ENCODE measurements around the gene MCTS1. TPM values are rescaled to one million over a fixed set of nuclear protein-coding genes. Genes with fewer than 3 reads are reported as not detected.

The MCTS1 gene
- total RNA-seq, 1 experiment from 2014 or later: 27.7 TPM

DNA sequence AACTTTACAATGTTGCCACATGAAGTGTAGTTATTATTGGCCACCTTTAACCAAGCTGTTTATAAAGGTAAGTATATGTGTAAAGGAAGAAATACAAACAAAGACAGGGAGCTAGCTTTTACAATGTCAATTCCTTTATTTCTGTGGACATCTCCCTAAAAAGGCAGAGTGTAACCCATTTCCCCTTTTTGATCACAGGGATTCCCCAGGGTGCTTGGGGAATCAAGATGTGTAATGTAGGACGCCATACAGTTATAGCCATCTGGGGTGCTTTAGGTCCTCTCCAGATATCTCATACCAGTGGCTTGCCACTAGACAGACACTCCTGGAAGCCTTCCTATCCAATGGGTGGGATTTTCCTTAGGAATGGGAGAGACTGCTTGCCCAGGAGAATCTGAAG lies 39.0 kb upstream of the MCTS1 start:
- H2BK5ac ChIP-seq (ENCODE audit: insufficient read length, low read length): no peak overlapping the region

More for the DNA sequence above, 39.0 kb upstream of the MCTS1 start:
- no peak overlapping the region for H3K27ac Mint-ChIP-seq
- H3K36me3 Mint-ChIP-seq (ENCODE audit: insufficient read depth in 1 of 3, low read depth in 3 of 3): peaks cover 0 to 3% (median 0%) of the 10 kb centered on the region in 3 experiments; a peak in 4 of 7 replicates
- Histone ChIP-seq H3T11ph (ENCODE audit: low read length) (no peak overlapping the region), H3K9me3 (ENCODE audit: control insufficient read depth, low read depth, low read length) (peaks cover 12% of the 10 kb centered on the region), H3K27me3 (ENCODE audit: insufficient read depth, low read length) (no peaks in the 10 kb centered on the region), H3K4me2 (ENCODE audit: insufficient read depth, insufficient read length, low read length) (no peak overlapping the region), H2BK15ac (ENCODE audit: low read depth, low read length) (no peak overlapping the region), H2BK120ac (ENCODE audit: low read depth, low read length, poor library complexity, severe bottlenecking) (no peak overlapping the region), H4K5ac (ENCODE audit: insufficient read length, low read depth, low read length) (no peak overlapping the region), H3K27ac (ENCODE audit: insufficient read length, low read depth, low read length) (no peak overlapping the region), H3K23ac (ENCODE audit: insufficient read length, low read depth, low read length) (no peak overlapping the region), H4K91ac (ENCODE audit: insufficient read length, low read depth, low read length) (no peak overlapping the region), H2BK20ac (ENCODE audit: low read depth, low read length, poor library complexity, severe bottlenecking) (no peak overlapping the region), H3K79me1 (ENCODE audit: insufficient read depth, low read depth, low read length, poor library complexity, severe bottlenecking) (no peaks in the 10 kb centered on the region), H3K4ac (ENCODE audit: low read depth, low read length) (no peak overlapping the region), H3K14ac (ENCODE audit: insufficient read depth, low read length) (no peak overlapping the region), H3K18ac (ENCODE audit: insufficient read length, low read depth, low read length) (no peak overlapping the region), H3K23me2 (ENCODE audit: insufficient read length, low read depth, low read length, poor library complexity, severe bottlenecking) (peaks cover 4% of the 10 kb centered on the region), H3K79me2 (ENCODE audit: insufficient read depth, low read length) (no peaks in the 10 kb centered on the region), H4K20me1 (ENCODE audit: control insufficient read depth, insufficient read depth, insufficient read length) (no peaks in the 10 kb centered on the region), H2AFZ (ENCODE audit: low read length) (no peak overlapping the region), H2AK5ac (ENCODE audit: insufficient read length, low read length) (no peak overlapping the region), H2BK12ac (ENCODE audit: insufficient read length, low read depth, low read length) (no peak overlapping the region), H3K9ac (ENCODE audit: extremely low read depth, insufficient read length, low read length) (no peak overlapping the region), H4K8ac (replicated peaks; ENCODE audit: insufficient read length, low read depth, low read length) (no peak overlapping the region), H3K4me1 (ENCODE audit: insufficient read depth, low read length) (no peaks in the 10 kb centered on the region), H3K56ac (ENCODE audit: insufficient read length, low read depth, low read length) (no peak overlapping the region)
- no CpG with 5 or more reads among the region's 1 CpG for WGBS (ENCODE audit: extremely low coverage, insufficient read length, low lambda C conversion rate)
- no peak overlapping the region for H3K4me3 Mint-ChIP-seq
- H3K9me3 Mint-ChIP-seq: peaks cover 58 to 59% of the 10 kb centered on the region in 2 experiments
- TF ChIP-seq, protein P1, sequence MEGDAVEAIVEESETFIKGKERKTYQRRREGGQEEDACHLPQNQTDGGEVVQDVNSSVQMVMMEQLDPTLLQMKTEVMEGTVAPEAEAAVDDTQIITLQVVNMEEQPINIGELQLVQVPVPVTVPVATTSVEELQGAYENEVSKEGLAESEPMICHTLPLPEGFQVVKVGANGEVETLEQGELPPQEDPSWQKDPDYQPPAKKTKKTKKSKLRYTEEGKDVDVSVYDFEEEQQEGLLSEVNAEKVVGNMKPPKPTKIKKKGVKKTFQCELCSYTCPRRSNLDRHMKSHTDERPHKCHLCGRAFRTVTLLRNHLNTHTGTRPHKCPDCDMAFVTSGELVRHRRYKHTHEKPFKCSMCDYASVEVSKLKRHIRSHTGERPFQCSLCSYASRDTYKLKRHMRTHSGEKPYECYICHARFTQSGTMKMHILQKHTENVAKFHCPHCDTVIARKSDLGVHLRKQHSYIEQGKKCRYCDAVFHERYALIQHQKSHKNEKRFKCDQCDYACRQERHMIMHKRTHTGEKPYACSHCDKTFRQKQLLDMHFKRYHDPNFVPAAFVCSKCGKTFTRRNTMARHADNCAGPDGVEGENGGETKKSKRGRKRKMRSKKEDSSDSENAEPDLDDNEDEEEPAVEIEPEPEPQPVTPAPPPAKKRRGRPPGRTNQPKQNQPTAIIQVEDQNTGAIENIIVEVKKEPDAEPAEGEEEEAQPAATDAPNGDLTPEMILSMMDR (conservative IDR thresholded peaks at IDR 0.05): no peak
- no peaks in the 10 kb centered on the region for H3K27me3 Mint-ChIP-seq (ENCODE audit: low read depth)
- DNase-seq: no peak
- H3K4me1 Mint-ChIP-seq: peaks cover 6% of the 10 kb centered on the region in 2 experiments
